A549 (cell line): Measurements from ENCODE around the gene PGGHG. TPM values are rescaled to one million over a fixed set of nuclear protein-coding genes. Genes with fewer than 3 reads are reported as not detected.

Experiments used
- ATAC-seq, 2 experiments: fragments of 200-7000 bp in 1 of 2; fragments of >200 bp in 1 of 2; cut with Nextera tagmentation in 1 of 2; cut with Tn5 transposase in 1 of 2; 3 replicates each; pipeline versions ENCODE4 v1.8.0 to v1.9.1; 2018 to 2020; ENCODE audit warnings: mild to moderate bottlenecking in 1 of 2, moderate library complexity in 1 of 2
- CTCF ChIA-PET: fragments of 300-600 bp; sonication (Branson Sonifier 250); formaldehyde crosslinking; extraction: SDS; loops from one replicate; lab custom pipeline; 2021; ENCODE audit warnings: antibody characterized with exemption, inconsistent platforms; lab: Yijun Ruan, JAX
- POLR2A ChIA-PET: fragments of 350-600 bp; formaldehyde crosslinking; extraction: SDS; loops from one replicate; lab custom pipeline; 2021; ENCODE audit warnings: antibody characterized with exemption, inconsistent platforms; lab: Yijun Ruan, JAX
- DNase-seq, 2 experiments: peaks; one replicate each; pipeline versions ENCODE4 v3.0.0 to v3.0.0-alpha.2; 2011 to 2016; ENCODE audit warnings: low read depth in 1 of 2, low spot score in 1 of 2
- FAIRE-seq: peaks from 2 replicates; lab custom pipeline; 2011; peaks lifted over from hg19 to GRCh38; lab: Jason Lieb, UNC
- H3K27ac ChIP-seq, 2 experiments: fragments of >200 bp; sonication (Bioruptor Twin); formaldehyde crosslinking; 3 replicates each; pipeline ENCODE4 v1.5.1; 2016 to 2017
- H3K4me1 ChIP-seq: fragments of >200 bp; sonication (Bioruptor Twin); formaldehyde crosslinking; 3 replicates; pipeline ENCODE4 v1.6.1; 2016
- H3K4me2 ChIP-seq: fragments of >200 bp; sonication (Bioruptor Twin); formaldehyde crosslinking; 3 replicates; pipeline ENCODE4 v1.6.1; 2016
- H3K4me3 ChIP-seq: fragments of >200 bp; sonication (Bioruptor Twin); formaldehyde crosslinking; 3 replicates; pipeline ENCODE4 v1.5.1; 2016
- H3K9me3 ChIP-seq: fragments of >200 bp; sonication (Bioruptor Twin); formaldehyde crosslinking; 3 replicates; pipeline ENCODE4 v1.6.1; 2016
- BHLHE40 ChIP-seq: IDR thresholded peaks from 2 replicates; pipeline ENCODE4 v1.6.1; 2012; ENCODE audit warnings: low read depth, low read length, inconsistent platforms
- CEBPB ChIP-seq, 2 experiments: fragments of >200 bp in 1 of 2; sonication (Bioruptor Twin) in 1 of 2; formaldehyde crosslinking in 1 of 2; IDR thresholded peaks; 2 replicates each; pipeline ENCODE4 v1.6.1; 2012 to 2016
- CHD2 ChIP-seq: fragments of 150-350 bp; IDR thresholded peaks from 2 replicates; pipeline ENCODE4 v1.6.1; 2014; ENCODE audit warnings: low read length; ENCODE audit not compliant: partially characterized antibody
- EHMT2 ChIP-seq: fragments of 200-600 bp; sonication (generic); IDR thresholded peaks from 2 replicates; pipeline ENCODE4 v1.6.1; 2016; ENCODE audit warnings: antibody characterized with exemption, low read depth, mild to moderate bottlenecking, moderate library complexity
- FOSB ChIP-seq: fragments of 250-450 bp; sonication (Bioruptor Pico); IDR thresholded peaks from 2 replicates; pipeline ENCODE4 v1.5.0; 2020; ENCODE audit warnings: mild to moderate bottlenecking, moderate library complexity
- FOXS1 ChIP-seq: fragments of 250-450 bp; sonication (Bioruptor Pico); IDR thresholded peaks from 2 replicates; pipeline ENCODE4 v1.5.0; 2020; ENCODE audit warnings: mild to moderate bottlenecking, moderate library complexity
- GATA3 ChIP-seq: IDR thresholded peaks from 2 replicates; pipeline ENCODE4 v1.6.1; 2012; ENCODE audit warnings: borderline replicate concordance
- HOXB5 ChIP-seq: fragments of 250-450 bp; sonication (Bioruptor Pico); IDR thresholded peaks from 2 replicates; pipeline ENCODE4 v1.5.0; 2020; ENCODE audit warnings: mild to moderate bottlenecking, moderate library complexity
- KDM5A ChIP-seq: fragments of 200-600 bp; sonication (generic); IDR thresholded peaks from 2 replicates; pipeline ENCODE4 v1.6.1; 2016; ENCODE audit warnings: antibody characterized with exemption, mild to moderate bottlenecking
- MYC ChIP-seq: IDR thresholded peaks from 2 replicates; pipeline ENCODE4 v1.6.1; 2012; ENCODE audit warnings: mild to moderate bottlenecking, inconsistent platforms, low read length, improper control_type of control experiment, borderline replicate concordance
- NPAS2 ChIP-seq: fragments of 250-450 bp; sonication (Bioruptor Pico); IDR thresholded peaks from 2 replicates; pipeline ENCODE4 v1.8.0; 2022; ENCODE audit warnings: mild to moderate bottlenecking, moderate library complexity, borderline replicate concordance
- PBX3 ChIP-seq: IDR thresholded peaks from 2 replicates; pipeline ENCODE4 v1.6.1; 2012
- POLR2AphosphoS2 ChIP-seq: conservative IDR thresholded peaks from 2 replicates; pipeline ENCODE4 v1.6.1; 2012; ENCODE audit warnings: low read length, improper control_type of control experiment, inconsistent platforms
- RFX5 ChIP-seq: fragments of 450-650 bp; IDR thresholded peaks from 2 replicates; pipeline ENCODE4 v1.7.1; 2014; ENCODE audit warnings: antibody characterized with exemption, mild to moderate bottlenecking, moderate library complexity
- RNF2 ChIP-seq: fragments of 200-600 bp; sonication (generic); IDR thresholded peaks from 2 replicates; pipeline ENCODE4 v1.6.1; 2016; ENCODE audit warnings: low read depth, mild to moderate bottlenecking, antibody characterized with exemption, moderate library complexity, borderline replicate concordance
- SMC3 ChIP-seq: fragments of >200 bp; sonication (Bioruptor Twin); formaldehyde crosslinking; IDR thresholded peaks from 3 replicates; pipeline ENCODE4 v1.6.1; 2018; ENCODE audit warnings: inconsistent platforms
- TP53 ChIP-seq: fragments of 250-450 bp; sonication (Bioruptor Pico); IDR thresholded peaks from 2 replicates; pipeline ENCODE4 v1.5.0; 2021; ENCODE audit warnings: mild to moderate bottlenecking, moderate library complexity
- ZC3H11A ChIP-seq: fragments of 450-650 bp; IDR thresholded peaks from 2 replicates; pipeline ENCODE4 v1.6.1; 2014; ENCODE audit warnings: antibody characterized with exemption, mild to moderate bottlenecking
- ZFP36 ChIP-seq: fragments of 450-650 bp; IDR thresholded peaks from 2 replicates; pipeline ENCODE4 v1.6.1; 2014; ENCODE audit warnings: borderline replicate concordance; ENCODE audit not compliant: partially characterized antibody
- WGBS: methylation state at CpG from one replicate; pipeline ENCODE4 v1.1.6; 2017; ENCODE audit errors: missing lambda C conversion rate; 5-methylcytosine and 5-hydroxymethylcytosine counted together
- polyA plus RNA-seq, 4 experiments: library from polyadenylated mRNA; depleted of rRNA in 3 of 4; stranded (reverse); fragments of >200 nt; fragmentation: RNase III in 1 of 4; extraction: RNeasy Plus Mini Kit Qiagen cat#74134 plus additional on column Dnase treatment in 1 of 4; gene quantifications; 2 replicates in 3 of 4; 3 replicates in 1 of 4; pipeline ENCODE4 v1.2.3, GENCODE V29; 2011 to 2017
- TF ChIP-seq, protein P1 (sequence below): fragments of >200 bp; sonication (Bioruptor Twin); formaldehyde crosslinking; IDR thresholded peaks from 3 replicates; pipeline ENCODE4 v1.6.1; 2016
- TF ChIP-seq, protein P2 (sequence below): fragments of 450-650 bp; IDR thresholded peaks from 2 replicates; pipeline ENCODE4 v1.6.1; 2014; ENCODE audit warnings: antibody characterized with exemption

PGGHG gene
- polyA plus RNA-seq, 2 of the 4 experiments (the other 2 are of a cell fraction): 7.2 to 19.5 TPM

- CTCF ChIA-PET: interaction anchor here (1.0 to 2.4 kb wide), 4 partner anchors 11 to 19 kb away, joined by 3 to 9 read pairs (median 8); no protein-coding TSS in a partner anchor
- H3K4me1 ChIP-seq: peaks cover 7% of the 10 kb centered on the region
Observed at GRCh38 chr11:269146-269890, 19.6 kb upstream of the PGGHG start.

GRCh38 chr11:270451-271318, 18.2 kb upstream of the PGGHG start:
- H3K9me3 ChIP-seq: peaks cover 6% of the 10 kb centered on the region; the same call in 2 of the 3 replicates
- 76% methylated on average over 17 of the region's 18 CpGs for WGBS
- CTCF ChIA-PET: interaction anchor here (0.8 to 2.4 kb wide), 4 partner anchors 10 to 78 kb away, joined by 3 to 9 read pairs (median 4); no protein-coding TSS in a partner anchor
- DNase-seq: no peak
- no peak for FAIRE-seq
- ATAC-seq: no peak
- TF ChIP-seq EHMT2 (no peak), KDM5A (no peak), PBX3 (no peak)
- TF ChIP-seq, protein P1, sequence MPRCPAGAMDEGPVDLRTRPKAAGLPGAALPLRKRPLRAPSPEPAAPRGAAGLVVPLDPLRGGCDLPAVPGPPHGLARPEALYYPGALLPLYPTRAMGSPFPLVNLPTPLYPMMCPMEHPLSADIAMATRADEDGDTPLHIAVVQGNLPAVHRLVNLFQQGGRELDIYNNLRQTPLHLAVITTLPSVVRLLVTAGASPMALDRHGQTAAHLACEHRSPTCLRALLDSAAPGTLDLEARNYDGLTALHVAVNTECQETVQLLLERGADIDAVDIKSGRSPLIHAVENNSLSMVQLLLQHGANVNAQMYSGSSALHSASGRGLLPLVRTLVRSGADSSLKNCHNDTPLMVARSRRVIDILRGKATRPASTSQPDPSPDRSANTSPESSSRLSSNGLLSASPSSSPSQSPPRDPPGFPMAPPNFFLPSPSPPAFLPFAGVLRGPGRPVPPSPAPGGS: no peak
- TF ChIP-seq, all 56 proteins: peak for 0
- Histone ChIP-seq H3K27ac (no peak overlapping the region), H3K4me3 (no peak overlapping the region), H3K4me2 (no peak overlapping the region), H3K4me1 (peaks cover 7% of the 10 kb centered on the region)
- POLR2A ChIA-PET: no interaction called here

More at GRCh38 chr11:269146-269890, 19.6 kb upstream of the PGGHG start:
- no peak for FAIRE-seq
- no peak for ATAC-seq
- POLR2A ChIA-PET: no interaction called here
- 78% methylated on average over 21 of the region's 21 CpGs for WGBS
- no peak overlapping the region for H3K27ac ChIP-seq
- TF ChIP-seq SMC3: no peak
- 0 out of 4 replicates have a peak, but pooled peaks of 1 of the 2 experiments have one; percentile 12 for TF ChIP-seq CEBPB (IDR thresholded peaks at IDR 0.05)
- H3K9me3 ChIP-seq: peaks cover 8% of the 10 kb centered on the region; the same call in 2 of the 3 replicates
- H3K4me3 ChIP-seq: no peak overlapping the region
- no peak for DNase-seq
- H3K4me2 ChIP-seq: no peak overlapping the region

DNA sequence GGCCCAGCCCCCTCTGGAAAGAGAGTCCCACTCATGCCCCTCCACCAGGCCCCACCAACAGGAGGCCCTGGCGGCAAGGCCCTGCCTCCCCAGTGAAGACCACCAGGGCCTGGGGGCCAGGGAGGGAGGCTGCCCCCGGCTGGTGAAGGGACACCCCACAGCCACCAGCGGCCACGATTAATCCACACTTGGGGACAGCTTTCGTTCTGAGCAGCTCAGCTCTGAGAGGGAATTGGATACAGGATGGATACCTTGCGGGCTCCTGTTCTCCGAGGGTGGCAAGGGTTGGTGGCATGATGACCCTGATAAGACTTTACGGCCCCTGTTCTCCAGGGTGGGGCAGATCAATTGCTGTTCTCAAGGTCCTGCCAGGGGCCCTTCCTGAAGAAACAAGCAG, 17.6 kb upstream of the PGGHG start:
- ChIA-PET POLR2A (no interaction called here), CTCF (interaction anchor here (0.8 to 2.4 kb wide), 4 partner anchors 9 to 77 kb away, joined by 3 to 9 read pairs (median 4); no protein-coding TSS in a partner anchor)
- peaks cover 7% of the 10 kb centered on the region for H3K4me1 ChIP-seq
- no peak overlapping the region for H3K4me3 ChIP-seq
- 84% methylated on average over 8 of the region's 8 CpGs for WGBS
- no peak overlapping the region for H3K27ac ChIP-seq
- H3K9me3 ChIP-seq: no peaks in the 10 kb centered on the region; the same call in 2 of the 3 replicates
- DNase-seq (no peak), ATAC-seq (no peak), FAIRE-seq (no peak)
- H3K4me2 ChIP-seq: no peak overlapping the region
- TF ChIP-seq POLR2AphosphoS2 (no peak), BHLHE40 (no peak), HOXB5 (CRISPR knock-in tag) (no peak), ZC3H11A (no peak), ZFP36 (no peak), TP53 (CRISPR knock-in tag) (no peak), RNF2 (no peak), PBX3 (no peak), MYC (no peak), FOXS1 (no peak), GATA3 (no peak), NPAS2 (CRISPR knock-in tag) (no peak), FOSB (CRISPR knock-in tag) (no peak), RFX5 (no peak), SMC3 (no peak), KDM5A (no peak), CHD2 (no peak)
- TF ChIP-seq, protein P1: no peak
- TF ChIP-seq, protein P2, sequence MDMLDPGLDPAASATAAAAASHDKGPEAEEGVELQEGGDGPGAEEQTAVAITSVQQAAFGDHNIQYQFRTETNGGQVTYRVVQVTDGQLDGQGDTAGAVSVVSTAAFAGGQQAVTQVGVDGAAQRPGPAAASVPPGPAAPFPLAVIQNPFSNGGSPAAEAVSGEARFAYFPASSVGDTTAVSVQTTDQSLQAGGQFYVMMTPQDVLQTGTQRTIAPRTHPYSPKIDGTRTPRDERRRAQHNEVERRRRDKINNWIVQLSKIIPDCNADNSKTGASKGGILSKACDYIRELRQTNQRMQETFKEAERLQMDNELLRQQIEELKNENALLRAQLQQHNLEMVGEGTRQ: no peak
